IgD-negative memory B cell (primary cell): ENCODE measurements around the gene MAML3. TPM values are rescaled to one million over a fixed set of nuclear protein-coding genes. Genes with fewer than 3 reads are reported as not detected.

Source experiments
- H3K27ac Mint-ChIP-seq, 3 donors: one replicate each; pipeline ENCODE4 v1.8.0; 2020 to 2022; ENCODE audit warnings: mild to moderate bottlenecking in 3 of 3, mixed read lengths in 3 of 3, moderate library complexity in 1 of 3
- H3K27me3 Mint-ChIP-seq: one replicate; pipeline ENCODE4 v1.8.0; 2021; ENCODE audit warnings: mixed read lengths
- H3K36me3 Mint-ChIP-seq: one replicate; pipeline ENCODE4 v1.8.0; 2020; ENCODE audit warnings: mild to moderate bottlenecking, mixed read lengths
- H3K4me1 Mint-ChIP-seq, 3 donors: one replicate each; pipeline ENCODE4 v1.8.0; 2020 to 2022; ENCODE audit warnings: mixed read lengths in 3 of 3, mild to moderate bottlenecking in 1 of 3
- H3K4me3 Mint-ChIP-seq, 4 donors: one replicate each; pipeline ENCODE4 v1.8.0; 2020 to 2022; ENCODE audit warnings: mild to moderate bottlenecking in 4 of 4, mixed read lengths in 4 of 4, moderate library complexity in 3 of 4
- H3K9me3 Mint-ChIP-seq, 3 donors: one replicate each; pipeline ENCODE4 v1.8.0; 2020 to 2021; ENCODE audit warnings: mixed read lengths in 3 of 3, mild to moderate bottlenecking in 1 of 3
- polyA plus RNA-seq: library from polyadenylated mRNA; unstranded; fragments of 300-500 nt; fragmentation: Illumina TruSeq; gene quantifications from one replicate; pipeline ENCODE4 v1.2.3, GENCODE V29; 2021

MAML3 gene
- polyA plus RNA-seq, 1 donor from 2014 or later, result 0.03 TPM

DNA sequence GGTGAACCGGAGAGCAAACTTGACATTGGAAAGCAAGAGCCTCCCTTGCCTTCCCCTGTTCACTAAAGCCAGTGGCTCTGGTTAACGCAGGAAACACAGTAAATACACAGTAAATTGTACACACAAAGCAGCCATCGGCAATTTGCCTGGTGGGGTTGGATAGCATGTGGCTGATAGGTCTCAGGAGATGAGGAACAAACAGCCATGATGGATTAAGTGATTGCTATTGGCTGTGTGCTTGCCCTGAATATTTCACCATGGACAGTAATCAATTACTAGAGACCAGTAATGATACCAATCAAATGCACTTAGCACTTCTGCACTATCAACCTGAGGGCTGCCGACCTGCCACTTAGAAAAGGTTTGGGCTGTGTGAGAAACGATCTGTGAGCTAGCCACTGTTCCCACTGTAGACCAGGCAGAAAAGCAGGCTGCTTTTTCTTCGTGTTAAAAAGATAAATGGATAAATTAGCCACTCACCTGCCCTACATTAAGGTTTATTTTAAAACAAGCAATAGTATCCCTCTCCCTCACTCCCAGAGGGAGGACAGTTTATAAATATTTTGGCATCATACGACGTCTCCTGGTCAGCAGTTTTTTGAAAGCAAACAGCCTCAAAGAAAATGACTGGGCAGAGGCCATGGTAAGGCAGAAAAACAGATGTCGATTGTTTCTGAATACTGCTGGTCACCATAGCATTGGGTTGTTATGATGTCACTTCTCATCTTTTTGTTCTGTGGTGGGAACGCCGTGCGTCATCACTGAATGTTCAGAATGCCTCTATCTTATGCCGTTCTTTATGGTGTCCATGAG, 167.1 kb downstream of the MAML3 start:
- H3K4me1 Mint-ChIP-seq, result no peaks in the 10 kb centered on the region
- no peaks in the 10 kb centered on the region for H3K9me3 Mint-ChIP-seq
- H3K27me3 Mint-ChIP-seq, result no peaks in the 10 kb centered on the region
- no peak overlapping the region for H3K4me3 Mint-ChIP-seq
- H3K36me3 Mint-ChIP-seq, result peaks cover 3% of the 10 kb centered on the region
- H3K27ac Mint-ChIP-seq, result no peak overlapping the region

DNA sequence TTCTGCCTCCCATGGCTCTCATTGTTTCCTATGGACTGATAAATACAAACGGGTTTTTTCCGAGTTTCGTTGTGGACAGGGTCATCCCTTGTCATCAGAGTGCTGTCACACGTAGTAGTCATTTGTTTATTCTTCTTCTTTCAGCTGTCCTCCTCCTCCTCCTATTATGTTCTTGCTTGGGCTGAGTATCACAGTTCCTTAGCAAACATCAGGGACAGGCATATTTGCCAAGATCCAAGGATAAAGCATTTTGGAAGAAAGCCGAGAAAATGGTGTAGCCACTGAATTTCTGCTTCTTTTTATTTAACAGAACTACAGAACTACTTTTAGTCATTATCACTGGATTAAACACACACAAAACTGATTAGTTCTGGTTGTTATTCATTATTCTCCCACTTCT, 167.9 kb downstream of the MAML3 start:
- H3K4me3 Mint-ChIP-seq, result no peak overlapping the region
- peaks cover 3% of the 10 kb centered on the region for H3K36me3 Mint-ChIP-seq
- H3K27me3 Mint-ChIP-seq, result no peaks in the 10 kb centered on the region
- H3K4me1 Mint-ChIP-seq, result no peaks in the 10 kb centered on the region
- H3K9me3 Mint-ChIP-seq, result no peaks in the 10 kb centered on the region
- H3K27ac Mint-ChIP-seq, result no peak overlapping the region

DNA sequence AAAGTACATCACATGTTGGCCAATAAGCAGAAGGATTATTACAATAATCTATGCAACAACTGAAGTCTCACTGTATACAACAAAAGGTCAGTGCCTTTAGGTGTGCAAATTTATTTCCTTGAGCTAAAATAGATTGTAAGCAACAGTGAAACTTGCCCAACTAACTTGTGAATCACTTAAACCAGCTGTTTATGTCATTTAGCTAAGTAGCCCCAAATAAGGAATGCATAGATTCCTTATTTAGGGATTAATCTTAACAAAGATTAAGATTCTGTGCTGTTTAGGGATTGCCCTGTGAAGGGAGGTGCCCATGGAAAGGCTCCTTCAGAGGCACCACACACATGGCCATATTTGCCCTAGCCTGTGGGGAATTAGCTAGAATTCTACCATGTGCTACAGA, 168.6 kb downstream of the MAML3 start:
- Mint-ChIP-seq H3K36me3 (peaks cover 3% of the 10 kb centered on the region), H3K27me3 (no peaks in the 10 kb centered on the region), H3K4me3 (no peak overlapping the region), H3K27ac (peak overlapping the region in 1 of 3 donors; percentile 22), H3K4me1 (no peaks in the 10 kb centered on the region), H3K9me3 (no peaks in the 10 kb centered on the region)

DNA sequence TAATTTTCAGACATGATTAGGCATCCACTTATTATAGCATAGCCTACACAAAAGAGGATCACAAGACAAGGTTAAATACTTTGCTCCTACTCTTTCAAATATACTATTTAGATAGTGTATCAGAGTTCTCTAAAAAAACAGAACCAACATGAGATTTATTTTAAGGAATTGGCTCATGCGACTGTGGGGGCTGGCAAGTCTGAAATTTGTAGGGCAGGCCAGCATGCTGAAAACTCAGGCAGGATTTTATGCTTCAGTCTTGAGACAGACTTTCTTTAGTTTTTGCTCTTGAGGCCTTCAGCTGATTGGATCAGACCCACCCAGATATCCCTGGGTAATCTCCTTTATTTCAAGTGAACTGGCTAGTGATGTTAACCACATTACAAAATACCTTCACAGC, 169.5 kb downstream of the MAML3 start:
- Mint-ChIP-seq H3K9me3 (no peaks in the 10 kb centered on the region), H3K27ac (no peak overlapping the region), H3K36me3 (peaks cover 3% of the 10 kb centered on the region), H3K27me3 (no peaks in the 10 kb centered on the region), H3K4me3 (no peak overlapping the region), H3K4me1 (peaks cover 0 to 5% (median under 1%) of the 10 kb centered on the region in 3 donors)

DNA sequence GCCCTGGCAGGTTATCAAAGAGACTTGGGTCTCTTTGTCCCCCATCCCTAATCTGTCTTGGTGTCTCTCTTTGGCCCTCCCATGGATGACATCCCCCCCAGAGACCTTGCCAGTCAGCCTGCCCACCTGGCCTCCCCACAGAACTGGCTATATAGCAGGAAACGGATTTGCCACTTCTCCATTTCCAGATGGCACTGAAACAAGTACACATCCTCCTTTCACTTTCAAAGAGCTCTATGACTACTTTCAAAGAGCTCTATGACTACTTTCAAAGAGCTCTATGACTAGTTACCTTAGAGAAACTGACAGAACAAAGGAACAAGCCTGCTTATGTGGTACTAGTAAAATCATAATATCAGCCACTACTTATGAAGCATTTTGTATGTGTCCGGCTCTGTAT, 175.3 kb downstream of the MAML3 start:
- peak overlapping the region; percentile 0 to 69 (median 48) for H3K27ac Mint-ChIP-seq
- peaks cover 3% of the 10 kb centered on the region for H3K27me3 Mint-ChIP-seq
- peak overlapping the region in 2 of 4 donors; percentile 81 to 86 for H3K4me3 Mint-ChIP-seq
- H3K4me1 Mint-ChIP-seq, result peaks cover 17 to 40% (median 34%) of the 10 kb centered on the region in 3 donors
- H3K9me3 Mint-ChIP-seq, result peaks cover 0 to 2% (median 0%) of the 10 kb centered on the region in 3 donors
- peaks cover 1% of the 10 kb centered on the region for H3K36me3 Mint-ChIP-seq

DNA sequence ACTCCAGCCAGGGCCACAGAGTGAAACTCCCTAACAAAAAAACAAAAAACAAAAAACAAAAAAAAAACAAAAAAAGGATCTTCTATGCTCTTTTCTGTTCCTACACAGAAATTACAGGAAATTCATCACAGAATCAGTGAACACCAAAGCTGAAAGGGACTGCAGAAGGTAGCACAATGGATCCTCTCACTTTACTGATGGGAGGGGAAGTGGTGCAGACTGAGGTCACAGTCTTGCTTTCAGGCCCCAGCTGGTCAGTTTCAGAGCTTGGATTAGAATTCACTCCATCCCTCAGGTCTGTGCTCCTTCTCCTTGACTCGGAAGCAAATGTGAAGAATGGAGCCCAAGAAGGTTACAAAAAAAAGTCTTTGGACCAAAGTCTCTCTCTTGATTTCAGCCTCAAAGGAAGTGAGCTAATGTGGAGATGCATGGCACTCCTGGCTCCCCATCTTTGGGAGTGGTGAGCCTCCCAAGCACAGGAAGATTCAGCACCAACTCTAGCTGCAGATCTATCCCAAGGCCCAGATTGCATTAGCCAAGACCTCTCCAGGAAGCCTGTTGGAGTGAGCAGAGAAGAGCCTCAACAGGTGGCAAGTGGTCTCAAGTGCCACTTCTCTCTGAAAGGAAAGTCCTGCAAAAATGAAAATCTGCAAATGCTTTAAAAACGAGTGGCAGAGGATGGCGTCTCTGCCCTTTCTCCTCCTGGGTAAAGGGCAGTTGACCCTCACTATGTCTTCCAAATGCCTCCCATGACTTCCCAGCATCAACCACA, 176.0 kb downstream of the MAML3 start:
- H3K27me3 Mint-ChIP-seq, result peaks cover 3% of the 10 kb centered on the region
- peaks cover 17 to 40% (median 34%) of the 10 kb centered on the region in 3 donors for H3K4me1 Mint-ChIP-seq
- peaks cover 0 to 2% (median 0%) of the 10 kb centered on the region in 3 donors for H3K9me3 Mint-ChIP-seq
- H3K27ac Mint-ChIP-seq, result peak overlapping the region; percentile 0 to 69 (median 48)
- H3K4me3 Mint-ChIP-seq, result peak overlapping the region in 2 of 4 donors; percentile 81 to 86
- H3K36me3 Mint-ChIP-seq, result no peaks in the 10 kb centered on the region

DNA sequence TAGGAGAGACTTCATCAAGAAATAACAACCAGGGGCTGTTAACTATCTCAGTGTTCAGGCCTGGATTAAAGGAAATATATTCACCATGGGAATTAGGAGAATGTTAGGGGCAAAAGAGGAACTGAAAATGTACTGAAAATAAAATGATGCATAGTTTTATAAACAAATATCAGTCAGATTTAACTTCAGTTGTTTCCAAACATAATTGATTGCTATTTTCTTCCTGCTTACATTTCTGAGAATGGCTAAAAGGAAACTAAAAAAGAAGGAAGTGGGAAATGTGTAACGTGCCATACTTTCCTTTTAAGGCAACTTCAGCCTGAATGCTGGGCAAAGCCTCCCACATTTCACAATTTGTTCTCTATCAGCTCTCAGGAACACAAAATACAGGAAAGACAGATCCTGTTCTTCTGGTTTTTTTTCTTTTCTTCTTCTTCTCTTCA, 178.1 kb downstream of the MAML3 start:
- Mint-ChIP-seq H3K9me3 (peaks cover 0 to 2% (median 0%) of the 10 kb centered on the region in 3 donors), H3K27me3 (peaks cover 3% of the 10 kb centered on the region), H3K27ac (peak overlapping the region in 1 of 3 donors; percentile 64), H3K4me1 (peaks cover 17 to 40% (median 34%) of the 10 kb centered on the region in 3 donors), H3K36me3 (no peaks in the 10 kb centered on the region), H3K4me3 (peak overlapping the region in 2 of 4 donors; percentile 34 to 71)

DNA sequence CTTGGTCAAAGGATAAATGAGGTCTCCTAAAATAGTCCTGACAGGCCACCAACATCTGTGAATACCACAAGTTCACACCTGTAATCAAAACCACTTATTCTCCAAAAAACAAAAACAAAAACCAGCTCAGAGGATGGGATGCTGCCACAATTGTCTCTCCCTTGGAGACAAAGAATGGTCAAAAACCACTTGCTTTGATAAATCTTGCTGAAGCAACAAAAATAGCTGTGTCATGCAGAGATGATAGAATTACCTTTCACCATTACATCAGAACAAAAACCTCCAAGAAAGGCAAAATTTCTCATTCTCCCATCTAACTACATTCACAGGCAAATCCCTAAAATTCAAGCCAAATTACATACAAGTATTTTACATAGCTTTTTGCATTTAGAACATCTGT, 180.4 kb downstream of the MAML3 start:
- Mint-ChIP-seq H3K9me3 (peaks cover 0 to under 1% (median 0%) of the 10 kb centered on the region in 3 donors), H3K4me3 (no peak overlapping the region), H3K27ac (no peak overlapping the region), H3K36me3 (no peaks in the 10 kb centered on the region), H3K27me3 (peaks cover 1% of the 10 kb centered on the region), H3K4me1 (peaks cover 13 to 30% (median 20%) of the 10 kb centered on the region in 3 donors)

DNA sequence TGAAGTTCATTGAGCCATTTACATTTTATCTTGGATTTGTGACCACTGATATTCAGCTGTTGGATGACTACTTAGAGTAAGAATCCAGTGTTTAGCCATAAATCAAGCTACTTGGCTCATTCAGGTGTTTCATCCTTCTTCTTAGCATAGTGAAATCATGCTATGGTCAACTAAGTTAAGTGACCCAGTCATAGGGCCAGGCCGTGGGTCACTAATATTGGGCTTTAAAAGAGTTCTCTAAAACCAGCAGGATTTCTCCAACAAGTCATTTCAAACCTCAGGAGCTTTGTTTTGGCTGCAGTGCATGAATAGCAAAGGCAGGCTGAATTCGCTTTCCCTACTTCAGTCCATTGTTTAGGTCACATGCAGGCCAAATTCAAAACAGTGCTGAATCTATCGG, 181.0 kb downstream of the MAML3 start:
- no peaks in the 10 kb centered on the region for H3K36me3 Mint-ChIP-seq
- H3K4me1 Mint-ChIP-seq, result peaks cover 11 to 24% (median 17%) of the 10 kb centered on the region in 3 donors
- H3K27me3 Mint-ChIP-seq, result no peaks in the 10 kb centered on the region
- H3K27ac Mint-ChIP-seq, result peak overlapping the region in 1 of 3 donors; percentile 11
- no peaks in the 10 kb centered on the region for H3K9me3 Mint-ChIP-seq
- no peak overlapping the region for H3K4me3 Mint-ChIP-seq

DNA sequence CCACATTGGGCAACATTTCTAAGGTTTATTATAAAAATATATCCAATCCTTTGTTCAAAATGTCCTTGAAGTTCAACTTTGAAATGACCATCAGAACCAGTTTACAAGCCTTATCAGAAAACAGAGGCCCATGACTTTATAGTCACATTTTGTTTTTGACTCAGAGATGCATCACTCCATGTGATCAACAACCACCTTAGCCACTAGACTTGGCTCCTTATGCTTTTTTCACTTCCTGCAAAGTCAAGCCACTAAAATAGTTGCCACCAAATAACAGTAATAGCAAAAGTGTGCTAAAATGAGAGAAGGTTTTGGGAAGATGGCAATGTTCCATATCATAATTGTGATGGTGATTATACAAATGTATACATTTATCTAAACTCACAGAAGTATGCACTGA, 181.7 kb downstream of the MAML3 start:
- no peaks in the 10 kb centered on the region for H3K36me3 Mint-ChIP-seq
- peaks cover 11 to 21% (median 14%) of the 10 kb centered on the region in 3 donors for H3K4me1 Mint-ChIP-seq
- no peak overlapping the region for H3K4me3 Mint-ChIP-seq
- H3K9me3 Mint-ChIP-seq, result no peaks in the 10 kb centered on the region
- H3K27me3 Mint-ChIP-seq, result no peaks in the 10 kb centered on the region
- H3K27ac Mint-ChIP-seq, result no peak overlapping the region

DNA sequence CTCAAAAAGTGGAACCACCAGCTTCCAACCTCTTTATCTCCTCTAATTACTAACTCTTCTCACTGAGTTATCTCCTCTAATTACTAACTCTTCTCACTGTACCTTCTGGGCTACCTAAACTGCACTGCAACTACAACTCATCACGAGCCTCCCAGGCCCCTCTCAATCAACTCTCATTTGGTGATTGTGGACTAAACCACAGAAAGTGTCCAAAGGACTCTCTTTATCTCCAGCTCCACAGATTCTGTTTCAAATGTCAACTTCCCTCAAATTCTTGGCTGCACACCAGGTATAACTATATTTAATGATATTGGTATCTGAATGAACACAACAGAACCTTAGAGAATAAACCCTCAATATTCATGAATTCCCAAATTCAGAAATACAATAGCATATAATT, 182.9 kb downstream of the MAML3 start:
- Mint-ChIP-seq H3K27ac (no peak overlapping the region), H3K36me3 (no peaks in the 10 kb centered on the region), H3K9me3 (no peaks in the 10 kb centered on the region), H3K27me3 (peaks cover 4% of the 10 kb centered on the region), H3K4me3 (no peak overlapping the region), H3K4me1 (peaks cover 8 to 14% (median 13%) of the 10 kb centered on the region in 3 donors)

DNA sequence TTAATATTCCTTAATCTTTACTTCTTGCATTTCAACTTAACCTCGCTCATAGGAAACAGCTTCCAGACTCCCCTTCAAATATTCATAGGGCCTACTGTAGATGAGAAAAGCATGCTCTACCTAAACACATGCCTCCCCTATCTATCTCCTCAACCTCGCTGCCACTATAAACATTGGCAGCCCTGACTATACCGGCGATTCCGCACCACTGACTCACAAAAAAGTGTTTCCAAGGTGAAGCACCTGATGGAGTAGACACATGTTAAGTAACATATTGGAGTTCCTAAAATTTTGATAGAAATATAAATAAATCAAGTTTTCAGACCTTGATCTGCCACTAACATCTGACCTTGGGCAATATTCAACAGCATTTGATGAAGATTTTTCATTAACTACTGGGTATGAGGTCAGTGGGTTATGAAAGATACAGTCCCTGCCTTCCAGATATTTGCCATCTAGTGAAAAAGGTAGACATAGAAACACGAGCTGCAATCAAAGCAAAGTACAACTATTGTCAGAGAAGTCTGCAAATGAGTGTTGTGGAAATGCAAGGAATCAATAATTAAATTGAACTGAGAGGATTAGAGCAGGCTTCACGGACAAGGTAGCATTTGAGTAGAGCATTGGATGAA, 184.2 kb downstream of the MAML3 start:
- no peak overlapping the region for H3K27ac Mint-ChIP-seq
- no peaks in the 10 kb centered on the region for H3K9me3 Mint-ChIP-seq
- peaks cover 6% of the 10 kb centered on the region for H3K27me3 Mint-ChIP-seq
- H3K4me1 Mint-ChIP-seq, result peaks cover 0 to 1% (median under 1%) of the 10 kb centered on the region in 3 donors
- no peak overlapping the region for H3K4me3 Mint-ChIP-seq
- H3K36me3 Mint-ChIP-seq, result no peaks in the 10 kb centered on the region

DNA sequence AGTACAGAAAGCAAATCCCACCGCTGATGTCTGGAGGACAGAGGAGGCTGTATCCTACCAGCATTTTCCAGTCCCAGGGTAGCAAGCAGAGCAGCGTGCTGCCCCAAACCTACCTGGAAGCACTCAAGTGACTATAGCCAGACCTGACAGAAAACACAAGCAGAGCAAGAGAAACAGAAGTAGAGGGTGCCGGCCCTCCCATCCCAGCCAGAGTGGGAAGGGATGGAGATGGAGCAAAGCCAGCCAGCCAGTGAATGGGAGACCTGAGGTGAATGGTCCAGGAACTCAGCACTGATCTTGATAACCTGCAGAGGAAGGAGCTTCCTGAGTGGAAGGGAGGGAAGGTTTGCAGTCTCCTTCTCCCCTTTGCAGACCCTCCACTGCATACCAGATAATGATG, 185.2 kb downstream of the MAML3 start:
- peaks cover 0 to 1% (median 0%) of the 10 kb centered on the region in 3 donors for H3K4me1 Mint-ChIP-seq
- peak overlapping the region in 1 of 4 donors; percentile 14 for H3K4me3 Mint-ChIP-seq
- H3K9me3 Mint-ChIP-seq, result peaks cover 0 to 3% (median 0%) of the 10 kb centered on the region in 3 donors
- H3K27me3 Mint-ChIP-seq, result peaks cover 10% of the 10 kb centered on the region
- no peaks in the 10 kb centered on the region for H3K36me3 Mint-ChIP-seq
- H3K27ac Mint-ChIP-seq, result peak overlapping the region in 1 of 3 donors; percentile 40

DNA sequence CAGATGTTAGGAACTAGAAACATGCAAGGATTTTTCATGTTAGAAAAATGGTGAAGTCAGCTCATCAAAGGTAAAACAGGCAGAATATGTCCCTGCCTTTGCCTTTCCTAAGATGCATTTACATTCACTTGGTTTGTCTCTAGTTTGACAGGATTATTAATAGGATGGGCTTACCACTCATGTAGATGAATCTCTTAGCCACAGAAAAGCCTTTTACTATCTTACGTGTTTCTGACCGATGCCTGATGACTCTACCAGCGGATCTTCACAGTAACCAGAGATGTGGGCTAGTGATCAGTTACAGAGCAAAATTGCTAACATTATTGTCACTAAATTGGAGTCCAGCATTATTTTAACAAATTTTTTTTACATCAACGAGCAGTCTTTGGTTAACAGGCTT, 187.6 kb downstream of the MAML3 start:
- Mint-ChIP-seq H3K27me3 (peaks cover 18% of the 10 kb centered on the region), H3K36me3 (no peaks in the 10 kb centered on the region), H3K27ac (no peak overlapping the region), H3K9me3 (peaks cover 0 to 3% (median 0%) of the 10 kb centered on the region in 3 donors), H3K4me1 (peaks cover 0 to 1% (median 0%) of the 10 kb centered on the region in 3 donors), H3K4me3 (no peak overlapping the region)

DNA sequence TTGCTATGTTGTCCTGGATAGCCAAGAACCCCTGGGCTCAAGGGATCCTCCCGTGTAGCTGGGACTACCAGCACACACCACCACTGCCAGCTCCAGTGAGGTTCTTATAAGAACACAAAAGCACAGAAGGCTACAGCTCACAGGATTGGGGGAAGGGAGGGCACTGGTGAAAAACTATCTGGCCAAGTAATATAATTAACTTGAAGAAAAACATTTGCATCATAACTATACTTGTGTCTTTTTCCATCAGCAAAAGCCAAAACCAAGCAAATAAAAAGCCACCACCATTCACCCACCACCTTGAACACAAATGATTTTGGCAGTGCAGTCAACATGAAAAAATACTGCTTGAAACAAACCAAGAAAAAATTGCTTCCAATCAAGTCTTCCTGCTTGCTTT, 188.2 kb downstream of the MAML3 start:
- Mint-ChIP-seq H3K27me3 (peaks cover 21% of the 10 kb centered on the region), H3K4me3 (no peak overlapping the region), H3K27ac (no peak overlapping the region), H3K36me3 (no peaks in the 10 kb centered on the region), H3K4me1 (peaks cover 0 to 1% (median 0%) of the 10 kb centered on the region in 3 donors), H3K9me3 (peaks cover 0 to 3% (median 0%) of the 10 kb centered on the region in 3 donors)
